AG09309 (cell line): ENCODE data around the gene RASGRP1.

Experiments
- DNase-seq: peaks from one replicate; pipeline ENCODE4 v3.0.0-alpha.2; 2010; ENCODE audit warnings: low read depth
- H3K4me3 ChIP-seq: 2 replicates; pipeline ENCODE4 v1.5.1; 2011; ENCODE audit warnings: mild to moderate bottlenecking, low read depth, low read length, moderate library complexity; ENCODE audit not compliant: control insufficient read depth
- CTCF ChIP-seq: IDR thresholded peaks from 2 replicates; pipeline ENCODE4 v1.5.1; 2011; ENCODE audit warnings: mild to moderate bottlenecking, low read depth, low read length, inconsistent platforms; ENCODE audit not compliant: insufficient read depth, control insufficient read depth; ENCODE audit errors: missing control alignments

The RASGRP1 gene

GRCh38 chr15:38454696-38455090, 109.9 kb downstream of the RASGRP1 start:
- TF ChIP-seq CTCF: no peak
- DNase-seq: no peak
- H3K4me3 ChIP-seq: peak overlapping the region; percentile 59

- DNase-seq: peak; percentile 53
- H3K4me3 ChIP-seq: peak within 1 kb of the TSS; percentile 59
- TF ChIP-seq CTCF: peak; percentile 15
These were observed 110.5 kb downstream of the RASGRP1 start, which contains the start of gene FAM98B for GRCh38 chr15:38453971-38454695. TSS of gene FAM98B (plus strand) at chr15:38454127. CDS start at chr15:38454162, 35 bp downstream.

- TF ChIP-seq CTCF: no peak
- DNase-seq: no peak
- H3K4me3 ChIP-seq: no peak overlapping the region
These were observed 123.5 kb downstream of the RASGRP1 start for GRCh38 chr15:38441130-38441519.

- peak; percentile 14 for DNase-seq
These were observed 124.1 kb downstream of the RASGRP1 start for GRCh38 chr15:38440353-38441129.

More at GRCh38 chr15:38440353-38441129, 124.1 kb downstream of the RASGRP1 start:
- peak; percentile 90 for TF ChIP-seq CTCF
- H3K4me3 ChIP-seq: no peak overlapping the region
